Measurements from ENCODE around the gene ARF3. TPM values are rescaled to one million over a fixed set of nuclear protein-coding genes. Genes with fewer than 3 reads are reported as not detected.
A peak's percentile ranks its signal among the peaks of the same experiment; 100 is the strongest.

The ARF3 gene
- total and polyA plus RNA-seq, 2 of the 13 experiments (the other 11 are each of a cell fraction or from before 2014, with no cell fraction given) = 53.8 to 57.9 TPM

DNA sequence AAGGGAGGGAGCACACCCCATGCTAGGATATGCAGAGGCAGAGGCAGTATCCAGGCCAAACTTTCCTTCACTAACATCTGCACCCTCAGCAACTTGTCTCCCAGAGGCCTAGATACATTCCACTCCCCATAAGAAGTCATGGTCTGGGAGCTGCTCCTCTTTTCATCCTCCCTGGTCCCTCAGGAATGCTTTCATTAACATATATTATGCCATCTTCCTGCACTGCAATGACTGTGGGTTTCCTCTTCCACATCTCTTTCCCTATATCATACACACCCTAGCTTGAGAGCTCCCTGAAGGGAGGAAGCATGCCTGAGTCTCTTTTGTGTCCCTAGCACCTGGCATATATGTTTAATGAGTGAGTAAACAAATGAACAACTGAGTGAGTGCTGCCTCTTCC is 33.3 kb upstream of the ARF3 start:
- BruUV-seq (replicated peaks) = no TSS peak
- no peak overlapping the region for H2AFZ ChIP-seq (ENCODE audit: low read length)
- H3K27ac ChIP-seq (ENCODE audit: extremely low read length, insufficient read depth, low read length) = no peak overlapping the region
- ATAC-seq (no peak), DNase-seq (ENCODE audit: low spot score) (no peak), FAIRE-seq (no peak)
- H3K9me3 ChIP-seq (ENCODE audit: low read length) = no peaks in the 10 kb centered on the region
- peaks cover 18% of the 10 kb centered on the region for H3K4me1 ChIP-seq (ENCODE audit: insufficient read depth, low read length)
- ChIA-PET POLR2A (no interaction called here), CTCF (ENCODE audit: low intra/inter-chr PET ratio, low total read pairs) (no interaction called here)
- H3K9ac ChIP-seq (ENCODE audit: insufficient read depth, low read depth, low read length) = no peak overlapping the region
- no peaks in the 10 kb centered on the region for H4K20me1 ChIP-seq (ENCODE audit: insufficient read depth, low read length)
- TF ChIP-seq, protein P1, sequence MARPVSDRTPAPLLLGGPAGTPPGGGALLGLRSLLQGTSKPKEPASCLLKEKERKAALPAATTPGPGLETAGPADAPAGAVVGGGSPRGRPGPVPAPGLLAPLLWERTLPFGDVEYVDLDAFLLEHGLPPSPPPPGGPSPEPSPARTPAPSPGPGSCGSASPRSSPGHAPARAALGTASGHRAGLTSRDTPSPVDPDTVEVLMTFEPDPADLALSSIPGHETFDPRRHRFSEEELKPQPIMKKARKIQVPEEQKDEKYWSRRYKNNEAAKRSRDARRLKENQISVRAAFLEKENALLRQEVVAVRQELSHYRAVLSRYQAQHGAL (CRISPR knock-in tag; IDR thresholded peaks at IDR 0.05; ENCODE audit: not compliant biosample characterization) = no peak
- no peak overlapping the region for H3K4me2 ChIP-seq (ENCODE audit: low read depth, low read length)
- H3K4me3 ChIP-seq (replicated peaks in 1 of 3; ENCODE audit: insufficient read depth in 1 of 3, low read depth in 2 of 3, low read length in 3 of 3) = no peak overlapping the region
- no peaks in the 10 kb centered on the region for H3K79me2 ChIP-seq (ENCODE audit: insufficient read depth, low read length)
- in situ Hi-C loops (cut with HindIII; ENCODE audit: extremely low pct_ligation_motif_present, low pct_unique_long_range_greater_than_20kb) = no loop called here
- no peaks in the 10 kb centered on the region for H3K36me3 ChIP-seq (replicated peaks in 1 of 2; ENCODE audit: control insufficient read depth in 1 of 2, insufficient read depth in 2 of 2, low read length in 2 of 2)
- H3K27me3 ChIP-seq (ENCODE audit: control insufficient read depth in 1 of 2, insufficient read depth in 2 of 2, low read length in 2 of 2) = peaks cover 7 to 69% of the 10 kb centered on the region in 2 experiments; a peak in 4 of 5 replicates
- intact Hi-C loops (cut with micrococcal nuclease; ENCODE audit: unreplicated experiment) = no loop called here

DNA sequence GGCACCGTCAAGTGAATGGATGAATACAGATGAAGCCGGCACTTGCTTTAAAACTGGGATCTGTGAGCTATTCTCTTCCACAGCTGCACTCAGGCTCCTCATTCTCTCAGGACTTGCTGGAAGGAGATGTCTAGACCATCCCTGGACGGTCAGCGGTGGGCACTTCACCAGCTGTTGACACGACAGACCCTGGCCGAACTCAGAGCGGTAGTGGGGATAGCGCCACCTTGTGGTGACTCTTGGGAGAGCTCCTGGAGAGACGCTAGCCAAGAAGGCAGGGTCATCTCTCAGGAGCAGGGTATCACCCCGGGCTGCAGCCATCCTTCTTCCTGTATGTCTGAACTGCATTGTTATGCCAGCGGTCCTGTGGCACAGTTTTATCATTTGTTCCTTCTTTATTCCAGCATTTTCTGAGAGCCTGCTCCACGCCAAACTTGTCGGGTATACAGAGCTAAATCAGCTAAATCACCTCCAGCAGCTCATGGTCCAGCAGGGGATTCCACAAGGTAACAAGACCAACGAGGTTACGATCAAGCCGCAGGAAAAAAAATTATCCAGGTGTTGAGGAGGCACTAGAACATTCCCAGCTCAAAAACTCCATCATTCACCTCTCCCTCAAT is 30.9 kb upstream of the ARF3 start:
- Histone ChIP-seq H3K4me1 (ENCODE audit: insufficient read depth, low read length) (no peaks in the 10 kb centered on the region), H2AFZ (ENCODE audit: low read length) (no peak overlapping the region), H3K79me2 (ENCODE audit: insufficient read depth, low read length) (no peaks in the 10 kb centered on the region), H4K20me1 (ENCODE audit: insufficient read depth, low read length) (no peaks in the 10 kb centered on the region), H3K9me3 (ENCODE audit: low read length) (no peaks in the 10 kb centered on the region), H3K36me3 (replicated peaks in 1 of 2; ENCODE audit: control insufficient read depth in 1 of 2, insufficient read depth in 2 of 2, low read length in 2 of 2) (no peaks in the 10 kb centered on the region), H3K27ac (ENCODE audit: extremely low read length, insufficient read depth, low read length) (no peak overlapping the region), H3K27me3 (ENCODE audit: control insufficient read depth in 1 of 2, insufficient read depth in 2 of 2, low read length in 2 of 2) (peaks cover 7 to 65% of the 10 kb centered on the region in 2 experiments; a peak in 3 of 5 replicates), H3K9ac (ENCODE audit: insufficient read depth, low read depth, low read length) (no peak overlapping the region), H3K4me2 (ENCODE audit: low read depth, low read length) (peak overlapping the region; percentile 46; the same call in 1 of the 2 replicates), H3K4me3 (replicated peaks in 1 of 3; ENCODE audit: insufficient read depth in 1 of 3, low read depth in 2 of 3, low read length in 3 of 3) (no peak overlapping the region)
- ChIA-PET CTCF (ENCODE audit: low intra/inter-chr PET ratio, low total read pairs) (interaction anchor here (0.6 to 1.5 kb wide), 5 partner anchors 10 to 23 kb away, joined by 3 to 6 read pairs (median 3); no protein-coding TSS in a partner anchor), POLR2A (interaction anchor here (0.8 kb wide), 1 partner anchor 9 kb away, joined by 5 read pairs; no protein-coding TSS in a partner anchor)
- ATAC-seq (peak; percentile 82), DNase-seq (ENCODE audit: low spot score) (peak; percentile 46), FAIRE-seq (peak; percentile 70)
- BruUV-seq (replicated peaks) = no TSS peak
- intact Hi-C loops (cut with micrococcal nuclease; ENCODE audit: unreplicated experiment) (no loop called here), in situ Hi-C loops (cut with HindIII; ENCODE audit: extremely low pct_ligation_motif_present, low pct_unique_long_range_greater_than_20kb) (no loop called here)
- WGBS (ENCODE audit: low lambda C conversion rate) = 13% methylated on average over 13 of the region's 16 CpGs
- peak; percentile 43 for TF ChIP-seq FOXA3 (CRISPR knock-in tag; IDR thresholded peaks at IDR 0.05)
- peak; percentile 55; the same call in 1 of the 2 replicates for TF ChIP-seq ZBTB7A (CRISPR knock-in tag; IDR thresholded peaks at IDR 0.05)
- TF ChIP-seq, protein P2, sequence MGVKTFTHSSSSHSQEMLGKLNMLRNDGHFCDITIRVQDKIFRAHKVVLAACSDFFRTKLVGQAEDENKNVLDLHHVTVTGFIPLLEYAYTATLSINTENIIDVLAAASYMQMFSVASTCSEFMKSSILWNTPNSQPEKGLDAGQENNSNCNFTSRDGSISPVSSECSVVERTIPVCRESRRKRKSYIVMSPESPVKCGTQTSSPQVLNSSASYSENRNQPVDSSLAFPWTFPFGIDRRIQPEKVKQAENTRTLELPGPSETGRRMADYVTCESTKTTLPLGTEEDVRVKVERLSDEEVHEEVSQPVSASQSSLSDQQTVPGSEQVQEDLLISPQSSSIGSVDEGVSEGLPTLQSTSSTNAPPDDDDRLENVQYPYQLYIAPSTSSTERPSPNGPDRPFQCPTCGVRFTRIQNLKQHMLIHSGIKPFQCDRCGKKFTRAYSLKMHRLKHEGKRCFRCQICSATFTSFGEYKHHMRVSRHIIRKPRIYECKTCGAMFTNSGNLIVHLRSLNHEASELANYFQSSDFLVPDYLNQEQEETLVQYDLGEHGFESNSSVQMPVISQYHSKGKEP (CRISPR knock-in tag; IDR thresholded peaks at IDR 0.05) = no peak
- TF ChIP-seq SRSF4 (IDR thresholded peaks at IDR 0.05; ENCODE audit: low read depth, low read length, poor library complexity, severe bottlenecking) = no peak
- TF ChIP-seq, protein P3, sequence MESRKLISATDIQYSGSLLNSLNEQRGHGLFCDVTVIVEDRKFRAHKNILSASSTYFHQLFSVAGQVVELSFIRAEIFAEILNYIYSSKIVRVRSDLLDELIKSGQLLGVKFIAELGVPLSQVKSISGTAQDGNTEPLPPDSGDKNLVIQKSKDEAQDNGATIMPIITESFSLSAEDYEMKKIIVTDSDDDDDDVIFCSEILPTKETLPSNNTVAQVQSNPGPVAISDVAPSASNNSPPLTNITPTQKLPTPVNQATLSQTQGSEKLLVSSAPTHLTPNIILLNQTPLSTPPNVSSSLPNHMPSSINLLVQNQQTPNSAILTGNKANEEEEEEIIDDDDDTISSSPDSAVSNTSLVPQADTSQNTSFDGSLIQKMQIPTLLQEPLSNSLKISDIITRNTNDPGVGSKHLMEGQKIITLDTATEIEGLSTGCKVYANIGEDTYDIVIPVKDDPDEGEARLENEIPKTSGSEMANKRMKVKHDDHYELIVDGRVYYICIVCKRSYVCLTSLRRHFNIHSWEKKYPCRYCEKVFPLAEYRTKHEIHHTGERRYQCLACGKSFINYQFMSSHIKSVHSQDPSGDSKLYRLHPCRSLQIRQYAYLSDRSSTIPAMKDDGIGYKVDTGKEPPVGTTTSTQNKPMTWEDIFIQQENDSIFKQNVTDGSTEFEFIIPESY (CRISPR knock-in tag; IDR thresholded peaks at IDR 0.05) = no peak
- TF ChIP-seq PHF20 (CRISPR knock-in tag; IDR thresholded peaks at IDR 0.05) = no peak
- no peak for TF ChIP-seq FOXC1 (CRISPR knock-in tag; IDR thresholded peaks at IDR 0.05; ENCODE audit: borderline replicate concordance)
- TF ChIP-seq ZNF549 (CRISPR knock-in tag; IDR thresholded peaks at IDR 0.05) = no peak
- no peak for TF ChIP-seq ZNF660 (CRISPR knock-in tag; IDR thresholded peaks at IDR 0.05; ENCODE audit: borderline replicate concordance, low read depth)
- TF ChIP-seq RAD21 (CRISPR knock-in tag; IDR thresholded peaks at IDR 0.05) = peak; percentile 21; the same call in 1 of the 2 replicates
- TF ChIP-seq SP4 (CRISPR knock-in tag; IDR thresholded peaks at IDR 0.05) = no peak
- peak; percentile 62 for TF ChIP-seq XRCC5 (optimal IDR thresholded peaks at IDR 0.05; ENCODE audit: low read length)
- no peak for TF ChIP-seq ZNF883 (CRISPR knock-in tag; IDR thresholded peaks at IDR 0.05; ENCODE audit: not compliant biosample characterization)

All from HepG2 (cell line).